Smooth muscle cell (in vitro differentiated cells): Measurements from ENCODE around the gene SLC6A8. TPM values are rescaled to one million over a fixed set of nuclear protein-coding genes. Genes with fewer than 3 reads are reported as not detected.

Source experiments
- DNase-seq: peaks from one replicate; lab custom pipeline; 2025; ENCODE audit not compliant: unreplicated experiment; lab: John Stamatoyannopoulos, UW
- H2AFZ ChIP-seq: fragments of 200-600 bp; sonication (generic); 2 replicates; pipeline ENCODE4 v1.6.0; 2016; ENCODE audit warnings: antibody characterized with exemption, low read depth, mild to moderate bottlenecking
- H3F3A ChIP-seq: fragments of 200-600 bp; sonication (generic); 2 replicates; pipeline ENCODE4 v1.6.0; 2017; ENCODE audit warnings: antibody characterized with exemption, low read depth
- H3K27ac ChIP-seq: fragments of 200-600 bp; sonication (generic); 2 replicates; pipeline ENCODE4 v1.5.1; 2016; ENCODE audit warnings: low read depth, mild to moderate bottlenecking
- H3K27me3 ChIP-seq: fragments of 200-600 bp; sonication (generic); 2 replicates; pipeline ENCODE4 v1.6.1; 2016; ENCODE audit warnings: low read depth, mild to moderate bottlenecking
- H3K36me3 ChIP-seq: fragments of 200-600 bp; sonication (generic); 2 replicates; pipeline ENCODE4 v1.5.1; 2016; ENCODE audit warnings: low read depth
- H3K4me1 ChIP-seq: fragments of 200-600 bp; sonication (generic); 2 replicates; pipeline ENCODE4 v1.5.1; 2016; ENCODE audit warnings: low read depth
- H3K4me2 ChIP-seq: fragments of 200-600 bp; sonication (generic); 2 replicates; pipeline ENCODE4 v1.6.0; 2016; ENCODE audit warnings: mild to moderate bottlenecking
- H3K4me3 ChIP-seq: fragments of 200-600 bp; sonication (generic); 2 replicates; pipeline ENCODE4 v1.5.1; 2016; ENCODE audit warnings: mild to moderate bottlenecking
- H3K79me2 ChIP-seq: fragments of 200-600 bp; sonication (generic); 2 replicates; pipeline ENCODE4 v1.6.0; 2016; ENCODE audit warnings: low read depth, mild to moderate bottlenecking
- H3K9ac ChIP-seq: fragments of 200-600 bp; sonication (generic); 2 replicates; pipeline ENCODE4 v1.6.0; 2016; ENCODE audit warnings: low read depth
- H3K9me3 ChIP-seq: fragments of 200-600 bp; sonication (generic); replicated peaks from 2 replicates; pipeline ENCODE4 v1.5.1; 2016; ENCODE audit warnings: low read depth
- H4K20me1 ChIP-seq: fragments of 200-600 bp; sonication (generic); 2 replicates; pipeline ENCODE4 v1.6.0; 2016; ENCODE audit warnings: low read depth
- WGBS: methylation state at CpG from one replicate; pipeline ENCODE4 v1.1.7; 2016; ENCODE audit warnings: low lambda C conversion rate; 5-methylcytosine and 5-hydroxymethylcytosine counted together
- polyA plus RNA-seq: library from polyadenylated mRNA; unstranded; fragments of >200 nt; fragmentation: Nextera tagmentation; extraction: Ambion mirVana; gene quantifications from 2 replicates; pipeline ENCODE4 v1.2.1, GENCODE V29; 2016
- total RNA-seq: library from RNA; depleted of rRNA; stranded (reverse); fragments of >200 nt; gene quantifications from 2 replicates; pipeline ENCODE4 v1.2.3, GENCODE V29; 2014
- TF ChIP-seq, protein P1 (sequence below): fragments of 200-600 bp; sonication (generic); IDR thresholded peaks from 2 replicates; pipeline ENCODE4 v1.5.1; 2017; ENCODE audit warnings: borderline replicate concordance, mild to moderate bottlenecking, antibody characterized with exemption; ENCODE audit not compliant: insufficient read depth, poor library complexity, severe bottlenecking

SLC6A8 gene
- total and polyA plus RNA-seq, 2 experiments from 2014 or later: 45.2 to 98.1 TPM

DNA sequence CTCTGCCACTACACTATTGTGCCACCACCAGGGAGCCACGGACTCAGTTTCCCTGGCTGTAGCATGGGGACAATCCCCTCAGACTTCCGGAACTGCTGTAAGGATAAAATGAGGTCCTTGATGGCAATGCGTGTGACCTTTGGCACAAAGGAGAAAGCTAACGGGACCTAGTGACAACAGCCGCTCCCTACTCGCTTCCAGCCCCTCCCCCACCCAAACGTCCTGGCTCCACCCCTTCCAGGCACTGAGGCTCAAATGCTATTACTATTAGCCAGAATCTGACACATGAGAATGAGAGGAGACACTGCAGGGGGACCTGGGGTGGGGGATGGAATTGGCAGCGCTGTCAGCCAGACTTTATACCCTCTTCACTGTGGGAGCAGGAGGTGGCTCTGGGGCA lies 46.1 kb upstream of the SLC6A8 start:
- no peak overlapping the region for H3K27ac ChIP-seq
- DNase-seq: no peak
- no peaks in the 10 kb centered on the region for H3K79me2 ChIP-seq
- H3K4me2 ChIP-seq: peak overlapping the region; percentile 73
- no peak overlapping the region for H3K9ac ChIP-seq
- 38% methylated on average over 8 of the region's 8 CpGs for WGBS
- H4K20me1 ChIP-seq: no peaks in the 10 kb centered on the region
- H3F3A ChIP-seq: no peaks in the 10 kb centered on the region
- H3K4me1 ChIP-seq: peaks cover 3% of the 10 kb centered on the region
- peaks cover 13% of the 10 kb centered on the region for H3K27me3 ChIP-seq
- no peaks in the 10 kb centered on the region for H3K9me3 ChIP-seq
- no peaks in the 10 kb centered on the region for H3K36me3 ChIP-seq
- no peak overlapping the region for H3K4me3 ChIP-seq
- H2AFZ ChIP-seq: no peak overlapping the region
- TF ChIP-seq, protein P1, sequence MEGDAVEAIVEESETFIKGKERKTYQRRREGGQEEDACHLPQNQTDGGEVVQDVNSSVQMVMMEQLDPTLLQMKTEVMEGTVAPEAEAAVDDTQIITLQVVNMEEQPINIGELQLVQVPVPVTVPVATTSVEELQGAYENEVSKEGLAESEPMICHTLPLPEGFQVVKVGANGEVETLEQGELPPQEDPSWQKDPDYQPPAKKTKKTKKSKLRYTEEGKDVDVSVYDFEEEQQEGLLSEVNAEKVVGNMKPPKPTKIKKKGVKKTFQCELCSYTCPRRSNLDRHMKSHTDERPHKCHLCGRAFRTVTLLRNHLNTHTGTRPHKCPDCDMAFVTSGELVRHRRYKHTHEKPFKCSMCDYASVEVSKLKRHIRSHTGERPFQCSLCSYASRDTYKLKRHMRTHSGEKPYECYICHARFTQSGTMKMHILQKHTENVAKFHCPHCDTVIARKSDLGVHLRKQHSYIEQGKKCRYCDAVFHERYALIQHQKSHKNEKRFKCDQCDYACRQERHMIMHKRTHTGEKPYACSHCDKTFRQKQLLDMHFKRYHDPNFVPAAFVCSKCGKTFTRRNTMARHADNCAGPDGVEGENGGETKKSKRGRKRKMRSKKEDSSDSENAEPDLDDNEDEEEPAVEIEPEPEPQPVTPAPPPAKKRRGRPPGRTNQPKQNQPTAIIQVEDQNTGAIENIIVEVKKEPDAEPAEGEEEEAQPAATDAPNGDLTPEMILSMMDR: no peak

DNA sequence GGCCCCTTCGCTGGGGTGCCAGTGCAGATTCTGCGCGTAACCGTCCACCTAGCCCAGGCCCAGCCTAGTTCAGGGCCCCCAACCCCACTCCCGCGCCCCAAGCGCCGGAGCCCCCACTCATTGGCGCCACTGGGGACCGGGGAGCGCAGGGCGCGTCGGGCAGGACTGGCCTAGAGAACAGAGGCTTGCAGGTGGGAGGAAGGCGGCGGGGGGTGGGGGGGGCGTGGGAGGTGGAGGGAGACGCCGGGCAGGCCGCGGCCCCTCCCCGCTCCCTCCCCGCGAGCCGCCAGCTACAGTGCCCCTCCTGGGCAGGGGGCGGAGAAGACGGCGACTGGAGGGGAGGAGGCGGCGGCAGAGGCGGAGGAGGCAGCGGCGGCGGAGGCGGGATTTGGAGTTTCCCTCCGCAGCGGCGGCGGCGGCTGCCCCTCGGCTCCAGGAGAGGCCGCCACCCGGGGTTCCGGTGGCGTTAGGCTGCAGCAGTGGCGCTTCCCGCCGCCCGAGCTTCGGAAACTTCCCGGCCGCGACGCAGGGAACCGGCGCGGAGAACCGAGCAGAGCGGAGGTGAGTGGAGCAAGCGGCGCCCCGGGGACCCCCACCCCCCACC lies 45.6 kb upstream of the SLC6A8 start:
- Histone ChIP-seq H2AFZ (no peak overlapping the region), H3K4me3 (peak overlapping the region; percentile 16), H3K4me2 (peak overlapping the region; percentile 73), H3F3A (no peaks in the 10 kb centered on the region), H3K27me3 (peaks cover 13% of the 10 kb centered on the region), H3K4me1 (peaks cover 3% of the 10 kb centered on the region), H4K20me1 (no peaks in the 10 kb centered on the region), H3K27ac (no peak overlapping the region), H3K36me3 (no peaks in the 10 kb centered on the region), H3K9ac (no peak overlapping the region), H3K9me3 (no peaks in the 10 kb centered on the region), H3K79me2 (no peaks in the 10 kb centered on the region)
- no peak for DNase-seq
- TF ChIP-seq, protein P1: no peak
- WGBS: 43% methylated on average over 9 of the region's 62 CpGs

DNA sequence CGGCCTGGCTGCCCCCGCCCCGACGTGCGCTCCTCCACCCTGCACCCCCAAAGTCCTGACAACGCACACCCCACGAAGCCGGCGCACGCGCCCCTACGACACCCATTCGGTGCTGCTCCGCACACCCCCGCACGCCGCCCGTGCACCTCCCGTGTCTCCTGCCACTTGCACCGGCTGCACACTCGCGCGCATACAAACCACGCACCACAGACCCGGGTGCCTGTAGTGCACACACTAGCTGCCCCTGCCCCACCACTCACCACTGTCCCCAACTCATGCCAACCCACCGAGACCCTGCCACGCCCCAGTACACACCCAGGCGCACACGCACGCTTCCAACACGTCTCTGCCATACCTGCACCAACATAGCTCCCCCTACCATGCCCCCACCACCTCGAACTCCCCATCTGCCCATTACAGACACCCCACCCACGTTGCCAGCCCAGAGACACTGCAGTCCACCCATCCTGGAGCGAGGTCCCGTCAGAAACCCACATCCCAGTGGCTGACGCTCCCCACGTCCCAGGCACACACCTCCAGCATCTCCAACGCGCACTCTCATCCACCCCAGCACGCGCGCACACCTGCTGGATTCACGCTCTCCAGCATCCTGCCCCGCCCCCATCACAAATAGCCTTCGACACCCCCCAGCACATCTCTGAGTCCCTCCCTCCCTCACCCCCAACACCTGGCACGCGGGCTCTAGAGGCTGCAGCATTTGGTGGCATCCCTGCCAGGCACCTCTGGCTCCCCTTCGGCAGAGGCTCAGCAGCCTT lies 44.9 kb upstream of the SLC6A8 start:
- H3K4me2 ChIP-seq: peak overlapping the region; percentile 83

More for the DNA sequence above, 44.9 kb upstream of the SLC6A8 start:
- Histone ChIP-seq H3K4me3 (peak overlapping the region; percentile 16), H3K27ac (no peak overlapping the region), H3K9me3 (no peaks in the 10 kb centered on the region), H3F3A (no peaks in the 10 kb centered on the region), H3K9ac (no peak overlapping the region), H3K36me3 (no peaks in the 10 kb centered on the region), H3K4me1 (peaks cover 3% of the 10 kb centered on the region), H4K20me1 (no peaks in the 10 kb centered on the region), H3K27me3 (peaks cover 13% of the 10 kb centered on the region), H3K79me2 (no peaks in the 10 kb centered on the region), H2AFZ (no peak overlapping the region)
- 49% methylated on average over 20 of the region's 48 CpGs for WGBS
- DNase-seq: no peak
- TF ChIP-seq, protein P1: no peak
